HEK293T (cell line): Measurements from ENCODE around the gene CEBPB.

Experiments
- ARNT ChIP-seq: fragments of 450-650 bp; IDR thresholded peaks from 2 replicates; pipeline ENCODE4 v1.6.1; 2017; ENCODE audit warnings: mild to moderate bottlenecking
- LEF1 ChIP-seq: fragments of 450-650 bp; IDR thresholded peaks from 2 replicates; pipeline ENCODE4 v1.6.1; 2017; ENCODE audit warnings: mild to moderate bottlenecking, borderline replicate concordance

GRCh38 chr20:50145566-50145965, 45.1 kb upstream of the CEBPB start:
- TF ChIP-seq LEF1 (no peak), ARNT (no peak)
